Neural cell (in vitro differentiated cells): Measurements from ENCODE around the gene CD163. TPM values are rescaled to one million over a fixed set of nuclear protein-coding genes. Genes with fewer than 3 reads are reported as not detected.

Experiments used
- H2AFZ ChIP-seq: fragments of 200-600, 300-800 bp; sonication (generic), shearing (Covaris generic); 2 replicates; pipeline ENCODE4 v1.6.0; 2014; ENCODE audit warnings: low read depth, mild to moderate bottlenecking, antibody characterized with exemption, low read length, moderate library complexity
- H3F3A ChIP-seq: fragments of 200-600 bp; shearing (Covaris generic); 2 replicates; pipeline ENCODE4 v1.6.1; 2016; ENCODE audit warnings: mild to moderate bottlenecking, moderate library complexity, mixed read lengths, antibody characterized with exemption, low read length; ENCODE audit not compliant: insufficient read depth, poor library complexity, severe bottlenecking
- H3K27ac ChIP-seq: fragments of 200-600, 300-800 bp; sonication (generic), shearing (Covaris generic); 2 replicates; pipeline ENCODE4 v1.5.1; 2014; ENCODE audit warnings: mild to moderate bottlenecking, low read length, moderate library complexity
- H3K27me3 ChIP-seq: fragments of 300-800, 200-600 bp; sonication (generic), shearing (Covaris generic); 2 replicates; pipeline ENCODE4 v1.6.0; 2014; ENCODE audit warnings: mild to moderate bottlenecking, low read depth, low read length, moderate library complexity; ENCODE audit not compliant: insufficient read depth
- H3K36me3 ChIP-seq: fragments of 300-800, 200-600 bp; sonication (generic), shearing (Covaris generic); 2 replicates; pipeline ENCODE4 v1.5.1; 2014; ENCODE audit warnings: mild to moderate bottlenecking, antibody characterized with exemption, low read length, moderate library complexity; ENCODE audit not compliant: insufficient read depth
- H3K4me2 ChIP-seq: fragments of 300-800, 200-600 bp; sonication (generic), shearing (Covaris generic); 2 replicates; pipeline ENCODE4 v1.6.0; 2014; ENCODE audit warnings: mild to moderate bottlenecking, low read length
- H3K4me3 ChIP-seq: fragments of 300-800, 200-600 bp; sonication (generic), shearing (Covaris generic); 2 replicates; pipeline ENCODE4 v1.5.1; 2014; ENCODE audit warnings: mild to moderate bottlenecking, low read length, moderate library complexity
- H3K79me2 ChIP-seq: fragments of 200-600 bp; shearing (Covaris generic); replicated peaks from 2 replicates; pipeline ENCODE4 v1.6.0; 2014; ENCODE audit warnings: mild to moderate bottlenecking, low read length, moderate library complexity; ENCODE audit not compliant: insufficient read depth
- H3K9ac ChIP-seq: fragments of 300-800, 200-600 bp; sonication (generic), shearing (Covaris generic); 2 replicates; pipeline ENCODE4 v1.6.1; 2016; ENCODE audit warnings: mild to moderate bottlenecking, low read length, mixed read lengths
- H3K9me2 ChIP-seq: fragments of 200-600 bp; shearing (Covaris generic); 2 replicates; pipeline ENCODE4 v1.6.1; 2016; ENCODE audit warnings: mild to moderate bottlenecking, low read length, mixed read lengths; ENCODE audit not compliant: insufficient read depth
- H3K9me3 ChIP-seq: fragments of 200-600, 300-800 bp; sonication (generic), shearing (Covaris generic); 2 replicates; pipeline ENCODE4 v1.6.1; 2016; ENCODE audit warnings: mild to moderate bottlenecking, mixed run types, low read length, moderate library complexity, mixed read lengths
- H4K20me1 ChIP-seq: fragments of 200-600 bp; shearing (Covaris generic); 2 replicates; pipeline ENCODE4 v1.6.1; 2016; ENCODE audit warnings: mild to moderate bottlenecking, mixed run types; ENCODE audit not compliant: insufficient read depth
- EP300 ChIP-seq: fragments of 450-650 bp; conservative IDR thresholded peaks from 2 replicates; pipeline ENCODE4 v1.6.1; 2014; ENCODE audit warnings: antibody characterized with exemption, mild to moderate bottlenecking, moderate library complexity; ENCODE audit not compliant: poor library complexity, severe bottlenecking
- EZH2 ChIP-seq: fragments of 200-600, 300-800 bp; shearing (Covaris generic), sonication (generic); IDR thresholded peaks from 2 replicates; pipeline ENCODE4 v1.6.1; 2014; ENCODE audit warnings: antibody characterized with exemption, low read length, borderline replicate concordance, mild to moderate bottlenecking; ENCODE audit not compliant: insufficient read depth, poor library complexity, severe bottlenecking
- MXI1 ChIP-seq: fragments of 450-650 bp; conservative IDR thresholded peaks from 2 replicates; pipeline ENCODE4 v1.6.1; 2014; ENCODE audit warnings: antibody characterized with exemption, mild to moderate bottlenecking; ENCODE audit not compliant: poor library complexity, severe bottlenecking
- POLR2AphosphoS5 ChIP-seq: IDR thresholded peaks from 2 replicates; pipeline ENCODE4 v1.6.1; 2012
- RAD21 ChIP-seq: fragments of 450-650 bp; conservative IDR thresholded peaks from 2 replicates; pipeline ENCODE4 v1.6.1; 2014; ENCODE audit warnings: antibody characterized with exemption, mild to moderate bottlenecking, moderate library complexity
- SMC3 ChIP-seq: fragments of 450-650 bp; conservative IDR thresholded peaks from 2 replicates; pipeline ENCODE4 v1.6.1; 2014; ENCODE audit warnings: antibody characterized with exemption, mild to moderate bottlenecking, moderate library complexity; ENCODE audit not compliant: poor library complexity
- TAF1 ChIP-seq: IDR thresholded peaks from 2 replicates; pipeline ENCODE4 v1.6.1; 2012; ENCODE audit warnings: low read depth
- polyA plus RNA-seq: library from polyadenylated mRNA; depleted of rRNA; stranded (reverse); fragments of >200 nt; gene quantifications from 2 replicates; pipeline ENCODE4 v1.2.3, GENCODE V29; 2014
- TF ChIP-seq, protein P1 (sequence below): IDR thresholded peaks from 2 replicates; pipeline ENCODE4 v1.6.1; 2012; ENCODE audit warnings: borderline replicate concordance
- TF ChIP-seq, protein P2 (sequence below): fragments of 450-650 bp; IDR thresholded peaks from 2 replicates; pipeline ENCODE4 v1.5.1; 2014; ENCODE audit warnings: antibody characterized with exemption, mild to moderate bottlenecking, moderate library complexity; ENCODE audit not compliant: poor library complexity, severe bottlenecking

Gene CD163
- polyA plus RNA-seq, 1 donor from 2014 or later: not detected

DNA sequence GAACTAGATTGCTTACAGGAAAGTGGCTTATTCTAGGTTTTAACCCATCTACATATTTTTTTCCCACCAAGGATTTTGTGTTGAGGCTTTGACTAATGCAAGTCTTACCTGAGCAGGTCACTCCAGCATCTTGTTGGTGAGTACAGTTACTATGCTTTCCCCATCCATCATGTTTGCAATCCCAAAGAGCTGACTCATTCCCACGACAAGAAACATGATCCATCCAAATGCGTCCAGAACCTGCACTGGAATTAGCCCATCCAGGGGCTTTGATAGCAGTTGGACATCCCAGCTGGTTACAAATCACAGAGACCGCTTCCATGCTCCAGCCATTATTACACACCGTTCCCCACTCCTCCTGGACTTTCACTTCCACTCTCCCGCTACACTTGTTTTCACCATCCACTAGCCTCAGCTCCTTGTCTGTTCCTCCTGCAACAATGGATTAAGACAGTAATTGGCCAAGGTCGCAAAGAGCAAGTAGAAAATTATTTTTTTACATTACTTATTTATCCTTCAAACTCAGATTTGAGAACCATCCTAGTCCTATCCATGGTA, 2.5 kb downstream of the CD163 start:
- no peaks in the 10 kb centered on the region for H3K9me3 ChIP-seq
- TF ChIP-seq, protein P1, sequence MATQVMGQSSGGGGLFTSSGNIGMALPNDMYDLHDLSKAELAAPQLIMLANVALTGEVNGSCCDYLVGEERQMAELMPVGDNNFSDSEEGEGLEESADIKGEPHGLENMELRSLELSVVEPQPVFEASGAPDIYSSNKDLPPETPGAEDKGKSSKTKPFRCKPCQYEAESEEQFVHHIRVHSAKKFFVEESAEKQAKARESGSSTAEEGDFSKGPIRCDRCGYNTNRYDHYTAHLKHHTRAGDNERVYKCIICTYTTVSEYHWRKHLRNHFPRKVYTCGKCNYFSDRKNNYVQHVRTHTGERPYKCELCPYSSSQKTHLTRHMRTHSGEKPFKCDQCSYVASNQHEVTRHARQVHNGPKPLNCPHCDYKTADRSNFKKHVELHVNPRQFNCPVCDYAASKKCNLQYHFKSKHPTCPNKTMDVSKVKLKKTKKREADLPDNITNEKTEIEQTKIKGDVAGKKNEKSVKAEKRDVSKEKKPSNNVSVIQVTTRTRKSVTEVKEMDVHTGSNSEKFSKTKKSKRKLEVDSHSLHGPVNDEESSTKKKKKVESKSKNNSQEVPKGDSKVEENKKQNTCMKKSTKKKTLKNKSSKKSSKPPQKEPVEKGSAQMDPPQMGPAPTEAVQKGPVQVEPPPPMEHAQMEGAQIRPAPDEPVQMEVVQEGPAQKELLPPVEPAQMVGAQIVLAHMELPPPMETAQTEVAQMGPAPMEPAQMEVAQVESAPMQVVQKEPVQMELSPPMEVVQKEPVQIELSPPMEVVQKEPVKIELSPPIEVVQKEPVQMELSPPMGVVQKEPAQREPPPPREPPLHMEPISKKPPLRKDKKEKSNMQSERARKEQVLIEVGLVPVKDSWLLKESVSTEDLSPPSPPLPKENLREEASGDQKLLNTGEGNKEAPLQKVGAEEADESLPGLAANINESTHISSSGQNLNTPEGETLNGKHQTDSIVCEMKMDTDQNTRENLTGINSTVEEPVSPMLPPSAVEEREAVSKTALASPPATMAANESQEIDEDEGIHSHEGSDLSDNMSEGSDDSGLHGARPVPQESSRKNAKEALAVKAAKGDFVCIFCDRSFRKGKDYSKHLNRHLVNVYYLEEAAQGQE: no peak
- TF ChIP-seq, protein P2, sequence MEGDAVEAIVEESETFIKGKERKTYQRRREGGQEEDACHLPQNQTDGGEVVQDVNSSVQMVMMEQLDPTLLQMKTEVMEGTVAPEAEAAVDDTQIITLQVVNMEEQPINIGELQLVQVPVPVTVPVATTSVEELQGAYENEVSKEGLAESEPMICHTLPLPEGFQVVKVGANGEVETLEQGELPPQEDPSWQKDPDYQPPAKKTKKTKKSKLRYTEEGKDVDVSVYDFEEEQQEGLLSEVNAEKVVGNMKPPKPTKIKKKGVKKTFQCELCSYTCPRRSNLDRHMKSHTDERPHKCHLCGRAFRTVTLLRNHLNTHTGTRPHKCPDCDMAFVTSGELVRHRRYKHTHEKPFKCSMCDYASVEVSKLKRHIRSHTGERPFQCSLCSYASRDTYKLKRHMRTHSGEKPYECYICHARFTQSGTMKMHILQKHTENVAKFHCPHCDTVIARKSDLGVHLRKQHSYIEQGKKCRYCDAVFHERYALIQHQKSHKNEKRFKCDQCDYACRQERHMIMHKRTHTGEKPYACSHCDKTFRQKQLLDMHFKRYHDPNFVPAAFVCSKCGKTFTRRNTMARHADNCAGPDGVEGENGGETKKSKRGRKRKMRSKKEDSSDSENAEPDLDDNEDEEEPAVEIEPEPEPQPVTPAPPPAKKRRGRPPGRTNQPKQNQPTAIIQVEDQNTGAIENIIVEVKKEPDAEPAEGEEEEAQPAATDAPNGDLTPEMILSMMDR: no peak
- TF ChIP-seq TAF1: no peak
- no peak for TF ChIP-seq MXI1
- TF ChIP-seq EZH2: no peak
- no peak for TF ChIP-seq SMC3
- TF ChIP-seq POLR2AphosphoS5: no peak
- TF ChIP-seq EP300: no peak
- no peak for TF ChIP-seq RAD21
- H3K4me2 ChIP-seq: no peak overlapping the region
- H3K27me3 ChIP-seq: no peaks in the 10 kb centered on the region
- H2AFZ ChIP-seq: no peak overlapping the region
- no peak overlapping the region for H3K9ac ChIP-seq
- H3F3A ChIP-seq: no peaks in the 10 kb centered on the region
- H3K36me3 ChIP-seq: no peaks in the 10 kb centered on the region
- H4K20me1 ChIP-seq: no peaks in the 10 kb centered on the region
- no peaks in the 10 kb centered on the region for H3K79me2 ChIP-seq
- no peak overlapping the region for H3K27ac ChIP-seq
- H3K9me2 ChIP-seq: no peaks in the 10 kb centered on the region
- H3K4me3 ChIP-seq: no peak overlapping the region

DNA sequence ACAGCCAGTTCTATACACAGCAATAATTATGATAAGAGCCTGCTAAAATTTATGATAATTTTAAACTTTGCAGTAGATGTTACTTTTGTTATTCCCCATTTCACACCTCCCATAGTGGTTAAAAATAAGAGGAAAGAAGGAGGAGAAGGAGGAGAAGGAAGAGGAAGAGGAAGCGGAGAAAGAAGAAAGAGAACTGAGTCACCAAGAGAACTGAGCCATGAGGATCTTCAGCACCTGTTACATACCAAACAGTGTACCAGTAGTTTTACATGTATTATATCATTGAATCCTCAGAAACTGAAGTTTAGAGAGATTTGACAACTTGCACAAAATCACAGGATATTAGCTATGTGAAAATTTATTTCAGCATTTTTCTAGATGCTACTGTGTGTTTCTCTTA, 3.9 kb downstream of the CD163 start:
- TF ChIP-seq TAF1: no peak
- TF ChIP-seq, protein P2: no peak
- TF ChIP-seq SMC3: no peak
- TF ChIP-seq MXI1: no peak
- no peak for TF ChIP-seq POLR2AphosphoS5
- no peak for TF ChIP-seq EP300
- TF ChIP-seq RAD21: no peak
- no peak for TF ChIP-seq EZH2
- TF ChIP-seq, protein P1: no peak
- Histone ChIP-seq H3K27ac (no peak overlapping the region), H3F3A (no peaks in the 10 kb centered on the region), H3K4me2 (no peak overlapping the region), H3K9me2 (no peaks in the 10 kb centered on the region), H3K27me3 (no peaks in the 10 kb centered on the region), H3K36me3 (no peaks in the 10 kb centered on the region), H2AFZ (no peak overlapping the region), H3K9me3 (no peaks in the 10 kb centered on the region), H4K20me1 (no peaks in the 10 kb centered on the region), H3K79me2 (no peaks in the 10 kb centered on the region), H3K9ac (no peak overlapping the region), H3K4me3 (no peak overlapping the region)
